ENCODE data around the gene TFF1.

GRCh38 chr21:42383331-42383730 lies 17.0 kb upstream of the TFF1 start:
- TF ChIP-seq, protein P1, sequence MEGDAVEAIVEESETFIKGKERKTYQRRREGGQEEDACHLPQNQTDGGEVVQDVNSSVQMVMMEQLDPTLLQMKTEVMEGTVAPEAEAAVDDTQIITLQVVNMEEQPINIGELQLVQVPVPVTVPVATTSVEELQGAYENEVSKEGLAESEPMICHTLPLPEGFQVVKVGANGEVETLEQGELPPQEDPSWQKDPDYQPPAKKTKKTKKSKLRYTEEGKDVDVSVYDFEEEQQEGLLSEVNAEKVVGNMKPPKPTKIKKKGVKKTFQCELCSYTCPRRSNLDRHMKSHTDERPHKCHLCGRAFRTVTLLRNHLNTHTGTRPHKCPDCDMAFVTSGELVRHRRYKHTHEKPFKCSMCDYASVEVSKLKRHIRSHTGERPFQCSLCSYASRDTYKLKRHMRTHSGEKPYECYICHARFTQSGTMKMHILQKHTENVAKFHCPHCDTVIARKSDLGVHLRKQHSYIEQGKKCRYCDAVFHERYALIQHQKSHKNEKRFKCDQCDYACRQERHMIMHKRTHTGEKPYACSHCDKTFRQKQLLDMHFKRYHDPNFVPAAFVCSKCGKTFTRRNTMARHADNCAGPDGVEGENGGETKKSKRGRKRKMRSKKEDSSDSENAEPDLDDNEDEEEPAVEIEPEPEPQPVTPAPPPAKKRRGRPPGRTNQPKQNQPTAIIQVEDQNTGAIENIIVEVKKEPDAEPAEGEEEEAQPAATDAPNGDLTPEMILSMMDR (conservative IDR thresholded peaks at IDR 0.05; ENCODE audit: low read depth, low read length): no peak
- no peak for TF ChIP-seq EZH2 (IDR thresholded peaks at IDR 0.05; ENCODE audit: low read length, unreplicated experiment)
- TF ChIP-seq EZH2phosphoT487 (IDR thresholded peaks at IDR 0.05; ENCODE audit: borderline replicate concordance, low read length): no peak

Data from PC-3 (cell line).